H9 (cell line): ENCODE results near the gene LRP8. TPM values are rescaled to one million over a fixed set of nuclear protein-coding genes. Genes with fewer than 3 reads are reported as not detected.

Source experiments
- DNase-seq: peaks from one replicate; pipeline ENCODE4 v3.0.0-alpha.2; 2017
- H2AFZ ChIP-seq: one replicate; pipeline ENCODE4 v1.6.1; 2013; ENCODE audit warnings: mild to moderate bottlenecking, low read length, control low read depth, moderate library complexity
- H2AK5ac ChIP-seq: 2 replicates; pipeline ENCODE4 v1.6.1; 2013; ENCODE audit warnings: low read length, control low read depth, mixed read lengths; ENCODE audit not compliant: insufficient read length
- H2BK120ac ChIP-seq: one replicate; pipeline ENCODE4 v1.6.1; 2013; ENCODE audit warnings: low read depth, mild to moderate bottlenecking, low read length, control low read depth, inconsistent platforms; ENCODE audit not compliant: poor library complexity, severe bottlenecking
- H2BK12ac ChIP-seq: 2 replicates; pipeline ENCODE4 v1.6.1; 2013; ENCODE audit warnings: low read length, control low read depth, mixed read lengths, low read depth; ENCODE audit not compliant: insufficient read length
- H2BK15ac ChIP-seq: 2 replicates; pipeline ENCODE4 v1.6.1; 2013; ENCODE audit warnings: low read depth, low read length, control low read depth
- H2BK20ac ChIP-seq: one replicate; pipeline ENCODE4 v1.6.1; 2013; ENCODE audit warnings: low read depth, mild to moderate bottlenecking, low read length, control low read depth, inconsistent platforms; ENCODE audit not compliant: poor library complexity, severe bottlenecking
- H2BK5ac ChIP-seq: 2 replicates; pipeline ENCODE4 v1.6.1; 2013; ENCODE audit warnings: low read length, control low read depth, mixed read lengths; ENCODE audit not compliant: insufficient read length
- H3K14ac ChIP-seq: 2 replicates; pipeline ENCODE4 v1.6.1; 2013; ENCODE audit warnings: low read length, control low read depth; ENCODE audit not compliant: insufficient read depth
- H3K18ac ChIP-seq: 2 replicates; pipeline ENCODE4 v1.6.1; 2013; ENCODE audit warnings: low read depth, mild to moderate bottlenecking, mixed read lengths, low read length, control low read depth; ENCODE audit not compliant: insufficient read length
- H3K23ac ChIP-seq: 2 replicates; pipeline ENCODE4 v1.6.1; 2013; ENCODE audit warnings: low read length, control low read depth, mixed read lengths, low read depth; ENCODE audit not compliant: insufficient read length
- H3K23me2 ChIP-seq: 2 replicates; pipeline ENCODE4 v1.6.1; 2013; ENCODE audit warnings: low read depth, mild to moderate bottlenecking, mixed read lengths, low read length, control low read depth; ENCODE audit not compliant: insufficient read length, poor library complexity, severe bottlenecking
- H3K27ac ChIP-seq: 2 replicates; pipeline ENCODE4 v1.5.1; 2013; ENCODE audit warnings: low read length, control low read depth, mixed read lengths, low read depth; ENCODE audit not compliant: insufficient read length
- H3K27me3 ChIP-seq: 2 replicates; pipeline ENCODE4 v1.6.1; 2013; ENCODE audit warnings: low read length, control low read depth, inconsistent platforms; ENCODE audit not compliant: insufficient read depth
- H3K4ac ChIP-seq: 2 replicates; pipeline ENCODE4 v1.6.1; 2013; ENCODE audit warnings: low read depth, mild to moderate bottlenecking, control low read depth, inconsistent platforms, low read length, moderate library complexity
- H3K4me1 ChIP-seq: 2 replicates; pipeline ENCODE4 v1.6.1; 2013; ENCODE audit warnings: low read length, control low read depth, inconsistent platforms; ENCODE audit not compliant: insufficient read depth
- H3K4me2 ChIP-seq: 2 replicates; pipeline ENCODE4 v1.6.1; 2013; ENCODE audit warnings: low read length, control low read depth, mixed read lengths; ENCODE audit not compliant: insufficient read length, insufficient read depth
- H3K56ac ChIP-seq: 2 replicates; pipeline ENCODE4 v1.6.1; 2013; ENCODE audit warnings: low read depth, mild to moderate bottlenecking, mixed read lengths, low read length, control low read depth; ENCODE audit not compliant: insufficient read length
- H3K79me1 ChIP-seq: 2 replicates; pipeline ENCODE4 v1.6.1; 2013; ENCODE audit warnings: low read depth, mild to moderate bottlenecking, moderate library complexity, low read length, control low read depth, inconsistent platforms; ENCODE audit not compliant: insufficient read depth, poor library complexity, severe bottlenecking
- H3K79me2 ChIP-seq: 2 replicates; pipeline ENCODE4 v1.6.1; 2013; ENCODE audit warnings: low read length, control low read depth, inconsistent platforms; ENCODE audit not compliant: insufficient read depth
- H3K9ac ChIP-seq: 2 replicates; pipeline ENCODE4 v1.6.1; 2013; ENCODE audit warnings: low read length, control low read depth, mixed read lengths; ENCODE audit not compliant: insufficient read length; ENCODE audit errors: extremely low read depth
- H3K9me3 ChIP-seq: one replicate; pipeline ENCODE4 v1.6.1; 2013; ENCODE audit warnings: low read depth, low read length, inconsistent platforms; ENCODE audit not compliant: control insufficient read depth
- H3T11ph ChIP-seq: one replicate; pipeline ENCODE4 v1.6.1; 2013; ENCODE audit warnings: mild to moderate bottlenecking, low read length, control low read depth, inconsistent platforms
- H4K20me1 ChIP-seq: one replicate; pipeline ENCODE4 v1.6.1; 2013; ENCODE audit not compliant: control insufficient read depth, insufficient read length, insufficient read depth
- H4K5ac ChIP-seq: 2 replicates; pipeline ENCODE4 v1.6.1; 2013; ENCODE audit warnings: low read depth, mild to moderate bottlenecking, mixed read lengths, low read length, control low read depth; ENCODE audit not compliant: insufficient read length
- H4K8ac ChIP-seq: replicated peaks from 2 replicates; pipeline ENCODE4 v1.6.1; 2013; ENCODE audit warnings: low read length, control low read depth, mixed read lengths, low read depth; ENCODE audit not compliant: insufficient read length
- H4K91ac ChIP-seq: 2 replicates; pipeline ENCODE4 v1.6.1; 2013; ENCODE audit warnings: low read depth, mild to moderate bottlenecking, moderate library complexity, mixed read lengths, low read length, control low read depth; ENCODE audit not compliant: insufficient read length
- H3K27ac Mint-ChIP-seq, 3 experiments: 2 replicates in 2 of 3; 3 replicates in 1 of 3; pipeline ENCODE4 v1.8.0; 2020 to 2021; ENCODE audit warnings: mixed read lengths in 3 of 3, mild to moderate bottlenecking in 1 of 3, moderate library complexity in 1 of 3
- H3K27me3 Mint-ChIP-seq: 2 replicates; pipeline ENCODE4 v1.8.0; 2021; ENCODE audit warnings: low read depth, mild to moderate bottlenecking, moderate library complexity, mixed read lengths
- H3K36me3 Mint-ChIP-seq, 3 experiments: 2 replicates in 2 of 3; 3 replicates in 1 of 3; pipeline ENCODE4 v1.8.0; 2020 to 2021; ENCODE audit warnings: low read depth in 3 of 3, mixed read lengths in 3 of 3; ENCODE audit not compliant: insufficient read depth in 1 of 3
- H3K4me1 Mint-ChIP-seq, 2 experiments: 2 replicates each; pipeline ENCODE4 v1.8.0; 2020; ENCODE audit warnings: mixed read lengths in 2 of 2
- H3K4me3 Mint-ChIP-seq, 2 experiments: 2 replicates in 1 of 2; 3 replicates in 1 of 2; pipeline ENCODE4 v1.8.0; 2020 to 2021; ENCODE audit warnings: mild to moderate bottlenecking in 2 of 2, mixed read lengths in 2 of 2, moderate library complexity in 1 of 2
- H3K9me3 Mint-ChIP-seq, 2 experiments: 2 replicates in 1 of 2; 3 replicates in 1 of 2; pipeline ENCODE4 v1.8.0; 2020; ENCODE audit warnings: mild to moderate bottlenecking in 2 of 2, mixed read lengths in 2 of 2, moderate library complexity in 1 of 2
- CTCF ChIP-seq: fragments of 200-600 bp; sonication (generic); conservative IDR thresholded peaks from 3 replicates; pipeline ENCODE4 v1.8.0; 2021; ENCODE audit warnings: antibody characterized with exemption, mild to moderate bottlenecking
- WGBS: extraction: QIAGEN DNeasy Blood & Tissue Kit; methylation state at CpG from one replicate; pipeline ENCODE4 v1.1.7; 2013; ENCODE audit warnings: missing lambda C conversion rate, low lambda C conversion rate, mixed read lengths; ENCODE audit not compliant: insufficient read length; ENCODE audit errors: extremely low coverage; 5-methylcytosine and 5-hydroxymethylcytosine counted together
- total RNA-seq: library from RNA; stranded (reverse); gene quantifications from 2 replicates; pipeline ENCODE4 v1.2.1, GENCODE V29; 2021

LRP8 gene
- total RNA-seq, 1 experiment from 2014 or later: 78.6 TPM

- Histone ChIP-seq H3K23me2 (peaks cover 15% of the 10 kb centered on the region), H4K91ac (no peak overlapping the region), H3K27me3 (no peaks in the 10 kb centered on the region), H2AFZ (no peak overlapping the region), H3K23ac (no peak overlapping the region), H2AK5ac (no peak overlapping the region), H4K5ac (no peak overlapping the region), H4K8ac (no peak overlapping the region), H2BK5ac (no peak overlapping the region), H3K4ac (no peak overlapping the region), H3K18ac (no peak overlapping the region), H3K79me1 (peaks cover 3% of the 10 kb centered on the region), H3K14ac (no peak overlapping the region), H3T11ph (no peak overlapping the region), H2BK12ac (no peak overlapping the region), H3K56ac (no peak overlapping the region), H3K79me2 (no peaks in the 10 kb centered on the region), H4K20me1 (no peaks in the 10 kb centered on the region), H3K4me1 (peaks cover 2% of the 10 kb centered on the region; the same call in 1 of the 2 replicates), H3K4me2 (no peak overlapping the region), H3K9me3 (no peaks in the 10 kb centered on the region), H3K9ac (no peak overlapping the region), H2BK15ac (no peak overlapping the region), H2BK120ac (no peak overlapping the region), H3K27ac (no peak overlapping the region), H2BK20ac (no peak overlapping the region)
- WGBS: no CpG with 5 or more reads among the region's 4 CpGs
- Mint-ChIP-seq H3K4me1 (peaks cover 19 to 22% of the 10 kb centered on the region in 2 experiments), H3K27me3 (peaks cover 14% of the 10 kb centered on the region), H3K4me3 (peak overlapping the region; percentile 84 to 95), H3K9me3 (peaks cover 0 to under 1% of the 10 kb centered on the region in 2 experiments; a peak in 2 of 5 replicates), H3K36me3 (peaks cover 14 to 33% (median 28%) of the 10 kb centered on the region in 3 experiments), H3K27ac (peak overlapping the region in 2 of 3 experiments; percentile 95; a peak in 2 of 7 replicates)
- TF ChIP-seq CTCF: no peak
- no peak for DNase-seq
Observed at GRCh38 chr1:53198241-53198651, 129.6 kb downstream of the LRP8 start.
